H1 (cell line): ENCODE data around the gene TSGA10IP. TPM values are rescaled to one million over a fixed set of nuclear protein-coding genes. Genes with fewer than 3 reads are reported as not detected.

Experiments
- CTCF ChIA-PET: fragments of 300-600 bp; sonication (Branson Sonifier 250); formaldehyde crosslinking; loops from one replicate; lab custom pipeline; 2021; ENCODE audit not compliant: partially characterized antibody; lab: Charles Lee
- POLR2A ChIA-PET: fragments of 300-600 bp; sonication (Branson Sonifier 250); formaldehyde crosslinking; loops from one replicate; lab custom pipeline; 2021; ENCODE audit warnings: inconsistent platforms; ENCODE audit not compliant: partially characterized antibody; lab: Charles Lee
- DNase-seq, 2 experiments: peaks; one replicate each; pipeline versions ENCODE4 v3.0.0 to v3.0.0-alpha.2; 2010 to 2022; ENCODE audit warnings: low spot score in 2 of 2, low read depth in 1 of 2, mixed read lengths in 1 of 2
- FAIRE-seq: peaks from 2 replicates; lab custom pipeline; 2011; peaks lifted over from hg19 to GRCh38; lab: Jason Lieb, UNC
- H2AFZ ChIP-seq: 2 replicates; pipeline ENCODE4 v1.8.1; 2012; ENCODE audit warnings: low read length, inconsistent platforms
- H2AK5ac ChIP-seq: 2 replicates; pipeline ENCODE4 v1.6.1; 2013; ENCODE audit warnings: low read depth, low read length
- H2BK120ac ChIP-seq: replicated peaks from 2 replicates; pipeline ENCODE3; 2013; ENCODE audit warnings: low read depth, low read length, inconsistent platforms
- H2BK12ac ChIP-seq: 2 replicates; pipeline ENCODE4 v1.6.1; 2013; ENCODE audit warnings: low read depth, low read length
- H2BK15ac ChIP-seq: 2 replicates; pipeline ENCODE4 v1.6.1; 2013; ENCODE audit warnings: low read length
- H2BK20ac ChIP-seq: 2 replicates; pipeline ENCODE4 v1.6.1; 2013; ENCODE audit warnings: low read length
- H2BK5ac ChIP-seq: 2 replicates; pipeline ENCODE4 v1.6.1; 2013; ENCODE audit warnings: low read depth, low read length
- H3K14ac ChIP-seq: 2 replicates; pipeline ENCODE4 v1.6.1; 2013; ENCODE audit warnings: inconsistent platforms; ENCODE audit not compliant: insufficient read length
- H3K18ac ChIP-seq: 2 replicates; pipeline ENCODE4 v1.6.1; 2013; ENCODE audit warnings: low read length; ENCODE audit errors: extremely low read depth
- H3K23ac ChIP-seq: 2 replicates; pipeline ENCODE4 v1.6.1; 2013; ENCODE audit warnings: inconsistent platforms; ENCODE audit not compliant: insufficient read length
- H3K23me2 ChIP-seq: 2 replicates; pipeline ENCODE4 v1.6.1; 2013; ENCODE audit warnings: low read depth, low read length
- H3K27ac ChIP-seq: 2 replicates; pipeline ENCODE4 v1.6.1; 2011; ENCODE audit warnings: low read depth, low read length, inconsistent platforms
- H3K27me3 ChIP-seq, 4 experiments: replicated peaks in 1 of 4; 1 replicate in 1 of 4; 2 replicates in 3 of 4; pipeline versions ENCODE4 v1.6.1 to v1.8.1; 2011 to 2013; ENCODE audit warnings: low read length in 3 of 4, mild to moderate bottlenecking in 3 of 4, inconsistent platforms in 2 of 4, mixed read lengths in 2 of 4, moderate library complexity in 1 of 4; ENCODE audit not compliant: control insufficient read depth in 3 of 4, insufficient read depth in 3 of 4; ENCODE audit errors: extremely low read depth in 1 of 4
- H3K36me3 ChIP-seq, 4 experiments: 2 replicates each; pipeline versions ENCODE4 v1.6.1 to v1.8.1; 2011 to 2013; ENCODE audit warnings: mild to moderate bottlenecking in 4 of 4, low read length in 3 of 4, moderate library complexity in 2 of 4, control low read depth in 1 of 4, inconsistent platforms in 1 of 4; ENCODE audit not compliant: insufficient read depth in 4 of 4, control insufficient read depth in 2 of 4
- H3K4ac ChIP-seq: replicated peaks from 2 replicates; pipeline ENCODE3; 2013; ENCODE audit warnings: low read length, low read depth, mixed read lengths, inconsistent platforms; ENCODE audit not compliant: insufficient read length
- H3K4me1 ChIP-seq, 4 experiments: replicated peaks in 1 of 4; 1 replicate in 1 of 4; 2 replicates in 3 of 4; pipeline versions ENCODE4 v1.6.1 to v1.8.1; 2011 to 2013; ENCODE audit warnings: low read length in 3 of 4, inconsistent platforms in 2 of 4, mixed read lengths in 1 of 4; ENCODE audit not compliant: insufficient read depth in 4 of 4, control insufficient read depth in 3 of 4
- H3K4me2 ChIP-seq, 2 experiments: 2 replicates each; pipeline versions ENCODE4 v1.6.1 to v1.8.1; 2011 to 2013; ENCODE audit warnings: low read depth in 2 of 2, low read length in 2 of 2, control low read depth in 1 of 2, inconsistent platforms in 1 of 2, mild to moderate bottlenecking in 1 of 2; ENCODE audit not compliant: insufficient read depth in 1 of 2
- H3K4me3 ChIP-seq, 4 experiments: fragments of 200-600, 300-600 bp in 1 of 4; sonication (generic), shearing (Covaris generic), sonication (Bioruptor Twin) in 1 of 4; 2 replicates each; pipeline versions ENCODE4 v1.5.1 to v1.8.1; 2011 to 2016; ENCODE audit warnings: low read length in 4 of 4, low read depth in 3 of 4, control low read depth in 2 of 4, inconsistent platforms in 2 of 4, mild to moderate bottlenecking in 2 of 4, mixed read lengths in 1 of 4, moderate library complexity in 1 of 4; ENCODE audit not compliant: insufficient read depth in 2 of 4; ENCODE audit errors: extremely low read depth in 1 of 4
- H3K56ac ChIP-seq: replicated peaks from 2 replicates; pipeline ENCODE3; 2013; ENCODE audit warnings: low read depth, mild to moderate bottlenecking, mixed read lengths, low read length, inconsistent platforms; ENCODE audit not compliant: insufficient read length
- H3K79me1 ChIP-seq: 2 replicates; pipeline ENCODE4 v1.6.1; 2013; ENCODE audit warnings: low read depth, low read length, control low read depth
- H3K79me2 ChIP-seq, 2 experiments: 2 replicates each; pipeline versions ENCODE4 v1.6.1 to v1.8.1; 2012 to 2013; ENCODE audit warnings: low read length in 2 of 2, mild to moderate bottlenecking in 2 of 2, inconsistent platforms in 1 of 2; ENCODE audit not compliant: insufficient read depth in 2 of 2, control insufficient read depth in 1 of 2
- H3K9ac ChIP-seq, 4 experiments: replicated peaks in 1 of 4; 1 replicate in 1 of 4; 2 replicates in 3 of 4; pipeline versions ENCODE4 v1.6.1 to v1.8.1; 2011 to 2013; ENCODE audit warnings: low read depth in 3 of 4, low read length in 3 of 4, control low read depth in 2 of 4, mild to moderate bottlenecking in 2 of 4, moderate library complexity in 2 of 4, inconsistent platforms in 1 of 4; ENCODE audit errors: extremely low read depth in 1 of 4
- H3K9me3 ChIP-seq, 2 experiments: 2 replicates each; pipeline versions ENCODE4 v1.6.1 to v1.8.1; 2012 to 2013; ENCODE audit warnings: mild to moderate bottlenecking in 2 of 2, moderate library complexity in 2 of 2, control low read depth in 1 of 2, inconsistent platforms in 1 of 2, low read depth in 1 of 2, low read length in 1 of 2, mixed read lengths in 1 of 2; ENCODE audit not compliant: insufficient read depth in 2 of 2
- H4K20me1 ChIP-seq, 2 experiments: replicated peaks in 1 of 2; 2 replicates each; pipeline versions ENCODE3 to v1.8.1; 2011 to 2013; ENCODE audit warnings: inconsistent platforms in 2 of 2, low read length in 2 of 2, mild to moderate bottlenecking in 1 of 2; ENCODE audit not compliant: insufficient read depth in 2 of 2, control insufficient read depth in 1 of 2
- H4K5ac ChIP-seq: 2 replicates; pipeline ENCODE4 v1.6.1; 2013; ENCODE audit warnings: low read length, low read depth, mixed read lengths, inconsistent platforms; ENCODE audit not compliant: insufficient read length
- H4K8ac ChIP-seq: 2 replicates; pipeline ENCODE4 v1.8.0; 2013; ENCODE audit warnings: mild to moderate bottlenecking, moderate library complexity, low read length, inconsistent platforms; ENCODE audit not compliant: insufficient read depth; ENCODE audit errors: extremely low read depth
- H4K91ac ChIP-seq: replicated peaks from 2 replicates; pipeline ENCODE3; 2013; ENCODE audit warnings: low read length, mixed read lengths, inconsistent platforms; ENCODE audit not compliant: insufficient read length
- RAD21 ChIP-seq, 2 experiments: IDR thresholded peaks in 1 of 2; conservative IDR thresholded peaks in 1 of 2; 2 replicates each; pipeline ENCODE4 v1.6.1; 2011; ENCODE audit warnings: low read depth in 2 of 2, low read length in 2 of 2, improper control_type of control experiment in 1 of 2, inconsistent platforms in 1 of 2, mild to moderate bottlenecking in 1 of 2, moderate library complexity in 1 of 2
- WGBS, 2 experiments: shearing (Covaris generic) in 1 of 2; methylation state at CpG; one replicate each; pipeline versions ENCODE4 v1.1.6 to v1.1.7; 2013 to 2015; ENCODE audit warnings: low lambda C conversion rate in 2 of 2, mixed read lengths in 2 of 2, inconsistent platforms in 1 of 2, low coverage in 1 of 2, missing lambda C conversion rate in 1 of 2; ENCODE audit not compliant: insufficient replicate concordance in 2 of 2, insufficient coverage in 1 of 2, insufficient read length in 1 of 2; ENCODE audit errors: extremely low coverage in 1 of 2, missing lambda C conversion rate in 1 of 2; 5-methylcytosine and 5-hydroxymethylcytosine counted together
- polyA plus RNA-seq, 7 experiments: library from polyadenylated mRNA; depleted of rRNA in 3 of 7; stranded (reverse) in 5 of 7; unstranded in 2 of 7; fragments of >200 nt in 5 of 7; fragments of 200-250 nt in 2 of 7; gene quantifications; 1 replicate in 5 of 7; 2 replicates in 1 of 7; 4 replicates in 1 of 7; pipeline versions ENCODE4 v1.2.1 to v1.2.3, GENCODE V29; 2011 to 2013; ENCODE audit warnings: missing spikeins in 2 of 7, mixed read lengths in 2 of 7
- total RNA-seq: library from RNA; stranded (reverse); fragmentation: NEBNext Ultra II Directional; extraction: Animal tissue kit (Norgen Biotek cat#: 25700); gene quantifications from 2 replicates; pipeline ENCODE4 v1.2.1, GENCODE V29; 2021

TSGA10IP gene
- total and polyA plus RNA-seq, 2 of the 8 experiments (the other 6 are each of a cell fraction or from before 2014, with no cell fraction given) = 1.9 to 6.0 TPM

DNA sequence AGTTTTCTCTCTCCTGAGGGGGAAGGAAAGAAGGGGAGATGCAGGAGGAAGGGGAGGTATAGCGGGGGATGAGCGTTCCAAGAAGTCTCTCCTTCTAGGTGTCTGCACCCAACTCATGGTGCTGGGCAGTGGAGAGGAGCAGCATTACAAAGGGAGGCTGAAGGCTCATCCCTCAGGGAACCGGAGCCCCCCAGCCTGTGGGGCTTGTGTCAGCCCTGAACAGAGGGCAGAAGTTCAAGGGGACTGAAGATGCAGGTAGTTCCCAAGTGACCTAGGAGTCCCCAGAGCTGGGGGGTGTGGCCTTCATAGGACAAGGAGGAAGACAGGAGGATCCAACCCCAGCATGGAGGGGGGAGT lies 28.2 kb upstream of the TSGA10IP start:
- Histone ChIP-seq H3K27ac (no peak overlapping the region), H3K23me2 (peaks cover 13% of the 10 kb centered on the region; the same call in 1 of the 2 replicates), H3K23ac (no peak overlapping the region), H3K9ac (no peak overlapping the region), H3K79me2 (peaks cover 0 to 7% of the 10 kb centered on the region in 2 experiments; a peak in 2 of 4 replicates), H4K5ac (no peak overlapping the region), H3K36me3 (peaks cover 0 to 2% (median 0%) of the 10 kb centered on the region in 4 experiments; a peak in 2 of 8 replicates), H3K9me3 (no peaks in the 10 kb centered on the region), H3K18ac (no peak overlapping the region), H2AFZ (no peak overlapping the region), H2BK20ac (no peak overlapping the region), H3K4me3 (no peak overlapping the region), H4K91ac (no peak overlapping the region), H4K20me1 (peaks cover 0 to 7% of the 10 kb centered on the region in 2 experiments), H3K14ac (no peak overlapping the region), H3K27me3 (no peaks in the 10 kb centered on the region), H2AK5ac (no peak overlapping the region), H3K56ac (no peak overlapping the region), H4K8ac (no peak overlapping the region), H3K4me1 (peaks cover 1 to 22% (median 13%) of the 10 kb centered on the region in 4 experiments; a peak in 5 of 7 replicates), H3K4me2 (no peak overlapping the region), H2BK5ac (no peak overlapping the region), H2BK120ac (no peak overlapping the region), H2BK15ac (no peak overlapping the region), H2BK12ac (no peak overlapping the region; the same call in 1 of the 2 replicates), H3K79me1 (peaks cover 7% of the 10 kb centered on the region; the same call in 1 of the 2 replicates), H3K4ac (no peak overlapping the region)
- 98% methylated on average over 3 of the region's 3 CpGs; no CpG with 5 or more reads in 1 of the 2 experiments for WGBS, 2 experiments
- FAIRE-seq (no peak), DNase-seq (no peak)
- POLR2A ChIA-PET = interaction anchor here (1.3 to 4.9 kb wide), 10 partner anchors 10 to 57 kb away, joined by 3 to 36 read pairs (median 6); partner anchors contain the start of genes CCDC85B and MUS81
- CTCF ChIA-PET = interaction anchor here (1.5 to 2.3 kb wide), 4 partner anchors 15 to 32 kb away, joined by 5 to 10 read pairs (median 8); partner anchors contain the start of gene FIBP
- TF ChIP-seq RAD21 (IDR thresholded peaks at IDR 0.05 in 1 of 2, conservative IDR thresholded peaks at IDR 0.05 in 1 of 2; ENCODE audit: low read depth in 2 of 2, low read length in 2 of 2) = no peak
